ENCODE results near the gene PTGS2.

DNA sequence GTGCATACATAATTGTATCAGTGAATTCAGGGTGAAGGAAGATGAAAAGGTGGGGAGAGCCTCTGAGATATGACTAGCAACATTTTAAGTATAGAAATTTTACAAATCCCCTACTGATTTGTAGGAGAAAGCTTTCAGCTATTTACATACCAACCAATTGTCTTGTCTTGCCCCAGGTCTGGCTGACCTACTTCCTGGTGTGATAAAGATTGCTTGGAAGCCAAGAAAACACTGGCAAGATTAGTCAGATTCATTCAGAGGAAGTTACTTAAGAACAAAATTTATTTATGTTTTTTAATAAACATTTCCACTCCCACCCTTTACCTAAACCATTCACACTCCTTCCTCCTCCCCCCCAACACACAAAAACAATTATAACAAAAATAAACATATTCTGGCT is 17.5 kb downstream of the PTGS2 start:
- TF ChIP-seq, protein P1, sequence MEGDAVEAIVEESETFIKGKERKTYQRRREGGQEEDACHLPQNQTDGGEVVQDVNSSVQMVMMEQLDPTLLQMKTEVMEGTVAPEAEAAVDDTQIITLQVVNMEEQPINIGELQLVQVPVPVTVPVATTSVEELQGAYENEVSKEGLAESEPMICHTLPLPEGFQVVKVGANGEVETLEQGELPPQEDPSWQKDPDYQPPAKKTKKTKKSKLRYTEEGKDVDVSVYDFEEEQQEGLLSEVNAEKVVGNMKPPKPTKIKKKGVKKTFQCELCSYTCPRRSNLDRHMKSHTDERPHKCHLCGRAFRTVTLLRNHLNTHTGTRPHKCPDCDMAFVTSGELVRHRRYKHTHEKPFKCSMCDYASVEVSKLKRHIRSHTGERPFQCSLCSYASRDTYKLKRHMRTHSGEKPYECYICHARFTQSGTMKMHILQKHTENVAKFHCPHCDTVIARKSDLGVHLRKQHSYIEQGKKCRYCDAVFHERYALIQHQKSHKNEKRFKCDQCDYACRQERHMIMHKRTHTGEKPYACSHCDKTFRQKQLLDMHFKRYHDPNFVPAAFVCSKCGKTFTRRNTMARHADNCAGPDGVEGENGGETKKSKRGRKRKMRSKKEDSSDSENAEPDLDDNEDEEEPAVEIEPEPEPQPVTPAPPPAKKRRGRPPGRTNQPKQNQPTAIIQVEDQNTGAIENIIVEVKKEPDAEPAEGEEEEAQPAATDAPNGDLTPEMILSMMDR (IDR thresholded peaks at IDR 0.05 in 2 of 3, conservative IDR thresholded peaks at IDR 0.05 in 1 of 3; ENCODE audit: borderline replicate concordance in 1 of 3, insufficient read depth in 1 of 3, low read depth in 2 of 3, low read length in 2 of 3), result no peak
- TF ChIP-seq ZFX (IDR thresholded peaks at IDR 0.05) (no peak), YY1 (IDR thresholded peaks at IDR 0.05; ENCODE audit: extremely low read depth, insufficient replicate concordance, low read depth, low read length) (no peak), SRF (IDR thresholded peaks at IDR 0.05; ENCODE audit: low read depth) (no peak), JUND (IDR thresholded peaks at IDR 0.05) (no peak), EZH2 (IDR thresholded peaks at IDR 0.05) (no peak), POLR2A (IDR thresholded peaks at IDR 0.05; ENCODE audit: borderline replicate concordance, extremely low read depth, insufficient read depth, insufficient read length) (no peak), EGR1 (IDR thresholded peaks at IDR 0.05; ENCODE audit: low read depth) (no peak)
- TF ChIP-seq, protein P2, sequence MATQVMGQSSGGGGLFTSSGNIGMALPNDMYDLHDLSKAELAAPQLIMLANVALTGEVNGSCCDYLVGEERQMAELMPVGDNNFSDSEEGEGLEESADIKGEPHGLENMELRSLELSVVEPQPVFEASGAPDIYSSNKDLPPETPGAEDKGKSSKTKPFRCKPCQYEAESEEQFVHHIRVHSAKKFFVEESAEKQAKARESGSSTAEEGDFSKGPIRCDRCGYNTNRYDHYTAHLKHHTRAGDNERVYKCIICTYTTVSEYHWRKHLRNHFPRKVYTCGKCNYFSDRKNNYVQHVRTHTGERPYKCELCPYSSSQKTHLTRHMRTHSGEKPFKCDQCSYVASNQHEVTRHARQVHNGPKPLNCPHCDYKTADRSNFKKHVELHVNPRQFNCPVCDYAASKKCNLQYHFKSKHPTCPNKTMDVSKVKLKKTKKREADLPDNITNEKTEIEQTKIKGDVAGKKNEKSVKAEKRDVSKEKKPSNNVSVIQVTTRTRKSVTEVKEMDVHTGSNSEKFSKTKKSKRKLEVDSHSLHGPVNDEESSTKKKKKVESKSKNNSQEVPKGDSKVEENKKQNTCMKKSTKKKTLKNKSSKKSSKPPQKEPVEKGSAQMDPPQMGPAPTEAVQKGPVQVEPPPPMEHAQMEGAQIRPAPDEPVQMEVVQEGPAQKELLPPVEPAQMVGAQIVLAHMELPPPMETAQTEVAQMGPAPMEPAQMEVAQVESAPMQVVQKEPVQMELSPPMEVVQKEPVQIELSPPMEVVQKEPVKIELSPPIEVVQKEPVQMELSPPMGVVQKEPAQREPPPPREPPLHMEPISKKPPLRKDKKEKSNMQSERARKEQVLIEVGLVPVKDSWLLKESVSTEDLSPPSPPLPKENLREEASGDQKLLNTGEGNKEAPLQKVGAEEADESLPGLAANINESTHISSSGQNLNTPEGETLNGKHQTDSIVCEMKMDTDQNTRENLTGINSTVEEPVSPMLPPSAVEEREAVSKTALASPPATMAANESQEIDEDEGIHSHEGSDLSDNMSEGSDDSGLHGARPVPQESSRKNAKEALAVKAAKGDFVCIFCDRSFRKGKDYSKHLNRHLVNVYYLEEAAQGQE (IDR thresholded peaks at IDR 0.05; ENCODE audit: low read depth), result no peak
- TF ChIP-seq, protein P3, sequence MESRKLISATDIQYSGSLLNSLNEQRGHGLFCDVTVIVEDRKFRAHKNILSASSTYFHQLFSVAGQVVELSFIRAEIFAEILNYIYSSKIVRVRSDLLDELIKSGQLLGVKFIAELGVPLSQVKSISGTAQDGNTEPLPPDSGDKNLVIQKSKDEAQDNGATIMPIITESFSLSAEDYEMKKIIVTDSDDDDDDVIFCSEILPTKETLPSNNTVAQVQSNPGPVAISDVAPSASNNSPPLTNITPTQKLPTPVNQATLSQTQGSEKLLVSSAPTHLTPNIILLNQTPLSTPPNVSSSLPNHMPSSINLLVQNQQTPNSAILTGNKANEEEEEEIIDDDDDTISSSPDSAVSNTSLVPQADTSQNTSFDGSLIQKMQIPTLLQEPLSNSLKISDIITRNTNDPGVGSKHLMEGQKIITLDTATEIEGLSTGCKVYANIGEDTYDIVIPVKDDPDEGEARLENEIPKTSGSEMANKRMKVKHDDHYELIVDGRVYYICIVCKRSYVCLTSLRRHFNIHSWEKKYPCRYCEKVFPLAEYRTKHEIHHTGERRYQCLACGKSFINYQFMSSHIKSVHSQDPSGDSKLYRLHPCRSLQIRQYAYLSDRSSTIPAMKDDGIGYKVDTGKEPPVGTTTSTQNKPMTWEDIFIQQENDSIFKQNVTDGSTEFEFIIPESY (IDR thresholded peaks at IDR 0.05; ENCODE audit: extremely low read depth, insufficient replicate concordance, low read length), result no peak

All from HCT116 (cell line).